ENCODE results near the gene PCIF1. TPM values are rescaled to one million over a fixed set of nuclear protein-coding genes. Genes with fewer than 3 reads are reported as not detected.
A peak's percentile ranks its signal among the peaks of the same experiment; 100 is the strongest.

PCIF1 gene
- total and polyA plus RNA-seq, 9 of the 15 experiments (the other 6 are each of a cell fraction or from before 2014, with no cell fraction given) = 5.8 to 29.4 (median 11.3) TPM

DNA sequence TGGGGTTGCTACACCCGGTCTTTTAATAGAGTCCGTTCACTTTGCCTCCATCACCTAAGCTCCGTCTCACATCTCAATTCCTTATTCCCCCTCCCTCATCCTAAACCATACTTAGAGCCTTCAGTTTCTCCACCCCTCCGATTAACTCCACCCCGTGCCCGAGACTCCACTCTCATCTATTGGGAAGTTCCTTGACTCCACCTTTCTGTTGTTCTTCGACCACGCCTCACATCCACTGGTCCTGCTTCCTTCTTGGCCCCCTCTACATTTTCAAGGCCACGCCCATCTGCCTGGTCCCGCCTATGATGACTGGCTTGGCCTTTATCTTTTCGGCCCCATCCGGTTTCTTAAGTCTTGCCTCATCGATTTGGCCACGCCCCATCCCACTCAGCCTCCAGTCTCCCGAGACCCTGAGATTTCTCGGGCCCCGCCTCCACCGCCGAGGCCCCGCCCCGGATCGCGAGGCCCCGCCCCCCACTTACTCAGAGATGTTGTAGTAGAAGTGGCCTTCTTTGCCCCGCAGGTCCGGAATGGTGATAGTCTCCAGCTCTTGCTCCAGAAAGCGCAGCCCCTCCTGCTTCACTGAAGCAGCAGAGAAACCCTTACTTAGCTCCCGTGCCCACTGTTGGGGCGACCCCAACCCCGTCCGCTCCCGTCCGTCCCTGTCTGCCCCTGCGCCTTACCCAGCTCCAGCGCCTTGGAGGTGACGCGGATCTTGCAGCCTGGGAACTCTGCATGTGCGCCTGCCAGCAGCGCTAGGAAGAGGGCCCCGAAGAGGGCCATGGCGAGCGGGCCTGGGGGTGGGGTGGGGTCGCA, 23.6 kb upstream of the PCIF1 start (continued):
- TF ChIP-seq SNIP1 (IDR thresholded peaks at IDR 0.05; ENCODE audit: low read depth) (no peak), HNRNPL (IDR thresholded peaks at IDR 0.05; ENCODE audit: low read depth, low read length) (no peak), RFX5 (IDR thresholded peaks at IDR 0.05; ENCODE audit: low read depth, low read length) (no peak), U2AF1 (optimal IDR thresholded peaks at IDR 0.05; ENCODE audit: low read depth, low read length) (no peak), PTBP1 (IDR thresholded peaks at IDR 0.05; ENCODE audit: low read depth, low read length) (no peak), GTF2E2 (tag; IDR thresholded peaks at IDR 0.05) (no peak), EHMT2 (IDR thresholded peaks at IDR 0.05) (0 out of 2 replicates have a peak, but pooled peaks have one; percentile 3), ZNF76 (CRISPR knock-in tag; IDR thresholded peaks at IDR 0.05; ENCODE audit: borderline replicate concordance) (no peak), FOXJ3 (CRISPR knock-in tag; IDR thresholded peaks at IDR 0.05) (no peak), ZNF311 (CRISPR knock-in tag; IDR thresholded peaks at IDR 0.05) (no peak), SP2 (IDR thresholded peaks at IDR 0.05; ENCODE audit: extremely low read depth, low read depth, low read length, poor library complexity, severe bottlenecking) (no peak), CBX2 (IDR thresholded peaks at IDR 0.05; ENCODE audit: insufficient read depth, low read length, poor library complexity, severe bottlenecking) (no peak), PRMT5 (CRISPR knock-in tag; IDR thresholded peaks at IDR 0.05) (no peak), SOX6 (IDR thresholded peaks at IDR 0.05) (peak; percentile 81), FOXP1 (CRISPR knock-in tag; IDR thresholded peaks at IDR 0.05) (no peak), ILK (tag; IDR thresholded peaks at IDR 0.05; ENCODE audit: borderline replicate concordance, low read depth) (no peak), ATF1 (CRISPR knock-in tag; IDR thresholded peaks at IDR 0.05) (no peak), ATF1 (tag; IDR thresholded peaks at IDR 0.05) (peak; percentile 32), SMARCE1 (IDR thresholded peaks at IDR 0.05) (peak; percentile 44; the same call in 1 of the 2 replicates)
- TF ChIP-seq, protein P1, sequence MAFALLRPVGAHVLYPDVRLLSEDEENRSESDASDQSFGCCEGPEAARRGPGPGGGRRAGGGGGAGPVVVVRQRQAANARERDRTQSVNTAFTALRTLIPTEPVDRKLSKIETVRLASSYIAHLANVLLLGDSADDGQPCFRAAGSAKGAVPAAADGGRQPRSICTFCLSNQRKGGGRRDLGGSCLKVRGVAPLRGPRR (CRISPR knock-in tag; IDR thresholded peaks at IDR 0.05) = no peak
- TF ChIP-seq, protein P2, sequence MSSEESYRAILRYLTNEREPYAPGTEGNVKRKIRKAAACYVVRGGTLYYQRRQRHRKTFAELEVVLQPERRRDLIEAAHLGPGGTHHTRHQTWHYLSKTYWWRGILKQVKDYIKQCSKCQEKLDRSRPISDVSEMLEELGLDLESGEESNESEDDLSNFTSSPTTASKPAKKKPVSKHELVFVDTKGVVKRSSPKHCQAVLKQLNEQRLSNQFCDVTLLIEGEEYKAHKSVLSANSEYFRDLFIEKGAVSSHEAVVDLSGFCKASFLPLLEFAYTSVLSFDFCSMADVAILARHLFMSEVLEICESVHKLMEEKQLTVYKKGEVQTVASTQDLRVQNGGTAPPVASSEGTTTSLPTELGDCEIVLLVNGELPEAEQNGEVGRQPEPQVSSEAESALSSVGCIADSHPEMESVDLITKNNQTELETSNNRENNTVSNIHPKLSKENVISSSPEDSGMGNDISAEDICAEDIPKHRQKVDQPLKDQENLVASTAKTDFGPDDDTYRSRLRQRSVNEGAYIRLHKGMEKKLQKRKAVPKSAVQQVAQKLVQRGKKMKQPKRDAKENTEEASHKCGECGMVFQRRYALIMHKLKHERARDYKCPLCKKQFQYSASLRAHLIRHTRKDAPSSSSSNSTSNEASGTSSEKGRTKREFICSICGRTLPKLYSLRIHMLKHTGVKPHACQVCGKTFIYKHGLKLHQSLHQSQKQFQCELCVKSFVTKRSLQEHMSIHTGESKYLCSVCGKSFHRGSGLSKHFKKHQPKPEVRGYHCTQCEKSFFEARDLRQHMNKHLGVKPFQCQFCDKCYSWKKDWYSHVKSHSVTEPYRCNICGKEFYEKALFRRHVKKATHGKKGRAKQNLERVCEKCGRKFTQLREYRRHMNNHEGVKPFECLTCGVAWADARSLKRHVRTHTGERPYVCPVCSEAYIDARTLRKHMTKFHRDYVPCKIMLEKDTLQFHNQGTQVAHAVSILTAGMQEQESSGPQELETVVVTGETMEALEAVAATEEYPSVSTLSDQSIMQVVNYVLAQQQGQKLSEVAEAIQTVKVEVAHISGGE (CRISPR knock-in tag; IDR thresholded peaks at IDR 0.05) = peak in 1 of 3 experiments; percentile 72; a peak in 1 of 6 replicates
- TF ChIP-seq, protein P3, sequence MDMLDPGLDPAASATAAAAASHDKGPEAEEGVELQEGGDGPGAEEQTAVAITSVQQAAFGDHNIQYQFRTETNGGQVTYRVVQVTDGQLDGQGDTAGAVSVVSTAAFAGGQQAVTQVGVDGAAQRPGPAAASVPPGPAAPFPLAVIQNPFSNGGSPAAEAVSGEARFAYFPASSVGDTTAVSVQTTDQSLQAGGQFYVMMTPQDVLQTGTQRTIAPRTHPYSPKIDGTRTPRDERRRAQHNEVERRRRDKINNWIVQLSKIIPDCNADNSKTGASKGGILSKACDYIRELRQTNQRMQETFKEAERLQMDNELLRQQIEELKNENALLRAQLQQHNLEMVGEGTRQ (CRISPR knock-in tag; IDR thresholded peaks at IDR 0.05) = no peak
- TF ChIP-seq, protein P4, sequence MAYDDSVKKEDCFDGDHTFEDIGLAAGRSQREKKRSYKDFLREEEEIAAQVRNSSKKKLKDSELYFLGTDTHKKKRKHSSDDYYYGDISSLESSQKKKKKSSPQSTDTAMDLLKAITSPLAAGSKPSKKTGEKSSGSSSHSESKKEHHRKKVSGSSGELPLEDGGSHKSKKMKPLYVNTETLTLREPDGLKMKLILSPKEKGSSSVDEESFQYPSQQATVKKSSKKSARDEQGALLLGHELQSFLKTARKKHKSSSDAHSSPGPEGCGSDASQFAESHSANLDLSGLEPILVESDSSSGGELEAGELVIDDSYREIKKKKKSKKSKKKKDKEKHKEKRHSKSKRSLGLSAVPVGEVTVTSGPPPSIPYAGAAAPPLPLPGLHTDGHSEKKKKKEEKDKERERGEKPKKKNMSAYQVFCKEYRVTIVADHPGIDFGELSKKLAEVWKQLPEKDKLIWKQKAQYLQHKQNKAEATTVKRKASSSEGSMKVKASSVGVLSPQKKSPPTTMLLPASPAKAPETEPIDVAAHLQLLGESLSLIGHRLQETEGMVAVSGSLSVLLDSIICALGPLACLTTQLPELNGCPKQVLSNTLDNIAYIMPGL (CRISPR knock-in tag; IDR thresholded peaks at IDR 0.05) = no peak

Measured in K562 (cell line).